Activated CD4-positive, alpha-beta T cell treated with anti-CD3 and anti-CD28 coated beads for 36 hours (primary cell): Measurements from ENCODE around the gene MAD1L1. TPM values are rescaled to one million over a fixed set of nuclear protein-coding genes. Genes with fewer than 3 reads are reported as not detected.
A peak's percentile ranks its signal among the peaks of the same experiment; 100 is the strongest.

Experiments
- ATAC-seq: fragments of 200-7000 bp; cut with Tn5 transposase; one replicate; pipeline ENCODE4 v1.10.0; 2021; ENCODE audit warnings: mild to moderate bottlenecking, moderate library complexity
- CTCF ChIA-PET: fragments of 350-600 bp; sonication (Branson Sonifier 250); formaldehyde crosslinking; loops from one replicate; lab custom pipeline; 2021; ENCODE audit warnings: antibody characterized with exemption; lab: Charles Lee
- POLR2A ChIA-PET: fragments of 350-600 bp; sonication (Branson Sonifier 250); formaldehyde crosslinking; loops from one replicate; lab custom pipeline; 2021; ENCODE audit warnings: antibody characterized with exemption, inconsistent platforms; lab: Charles Lee
- DNase-seq: peaks from one replicate; pipeline ENCODE4 v3.0.0-alpha.2; 2020
- H3K27ac Mint-ChIP-seq: one replicate; pipeline ENCODE4 v1.8.0; 2021; ENCODE audit warnings: mixed read lengths
- H3K27me3 Mint-ChIP-seq: one replicate; pipeline ENCODE4 v1.8.0; 2021; ENCODE audit warnings: mixed read lengths
- H3K36me3 Mint-ChIP-seq: one replicate; pipeline ENCODE4 v1.8.0; 2021; ENCODE audit warnings: low read depth, mixed read lengths
- H3K4me1 Mint-ChIP-seq: one replicate; pipeline ENCODE4 v1.8.0; 2021; ENCODE audit warnings: mixed read lengths
- H3K4me3 Mint-ChIP-seq: one replicate; pipeline ENCODE4 v1.8.0; 2021; ENCODE audit warnings: mild to moderate bottlenecking, moderate library complexity, mixed read lengths
- H3K9me3 Mint-ChIP-seq: one replicate; pipeline ENCODE4 v1.8.0; 2021; ENCODE audit warnings: low read depth, mixed read lengths
- intact Hi-C, 2 experiments: fragments of 100-400 bp; cut with DNase I in 1 of 2; cut with micrococcal nuclease in 1 of 2; formaldehyde crosslinking; loops; one replicate each; pipeline versions ENCODE4 v1.14.2 to v1.15.1; 2022 to 2024; cut with DNase I, micrococcal nuclease
- total RNA-seq, 2 experiments: library from RNA; stranded (reverse); gene quantifications; one replicate each; pipeline ENCODE4 v1.2.3, GENCODE V29; 2021

MAD1L1 gene
- total RNA-seq, 2 experiments from 2014 or later, result 50.2 to 61.7 TPM

GRCh38 chr7:2139004-2139699 is 93.6 kb downstream of the MAD1L1 start:
- peaks cover 9% of the 10 kb centered on the region for H3K4me1 Mint-ChIP-seq
- ChIA-PET POLR2A (no interaction called here), CTCF (no interaction called here)
- no peaks in the 10 kb centered on the region for H3K9me3 Mint-ChIP-seq
- H3K27me3 Mint-ChIP-seq, result no peaks in the 10 kb centered on the region
- DNase-seq (no peak), ATAC-seq (no peak)
- intact Hi-C loops, result no loop called here
- H3K27ac Mint-ChIP-seq, result no peak overlapping the region
- H3K36me3 Mint-ChIP-seq, result peaks cover 2% of the 10 kb centered on the region
- no peak overlapping the region for H3K4me3 Mint-ChIP-seq

- Mint-ChIP-seq H3K4me1 (peaks cover 9% of the 10 kb centered on the region), H3K9me3 (no peaks in the 10 kb centered on the region), H3K27ac (peak overlapping the region; percentile 81), H3K4me3 (peak overlapping the region; percentile 32), H3K27me3 (no peaks in the 10 kb centered on the region), H3K36me3 (peaks cover 6% of the 10 kb centered on the region)
- DNase-seq, result peak; percentile 75
- intact Hi-C loops, result no loop called here
- CTCF ChIA-PET, result no interaction called here
- POLR2A ChIA-PET, result no interaction called here
- peak; percentile 80 for ATAC-seq
Observed at GRCh38 chr7:2138146-2138765, 94.5 kb downstream of the MAD1L1 start.

GRCh38 chr7:2134740-2135139 is 98.0 kb downstream of the MAD1L1 start:
- H3K27ac Mint-ChIP-seq, result no peak overlapping the region
- no peak overlapping the region for H3K4me3 Mint-ChIP-seq
- peaks cover 9% of the 10 kb centered on the region for H3K4me1 Mint-ChIP-seq
- DNase-seq (no peak), ATAC-seq (no peak)
- CTCF ChIA-PET, result no interaction called here
- H3K9me3 Mint-ChIP-seq, result no peaks in the 10 kb centered on the region
- peaks cover 9% of the 10 kb centered on the region for H3K36me3 Mint-ChIP-seq
- H3K27me3 Mint-ChIP-seq, result no peaks in the 10 kb centered on the region
- intact Hi-C loops, result no loop called here
- POLR2A ChIA-PET, result no interaction called here

GRCh38 chr7:2132243-2132642 is 100.5 kb downstream of the MAD1L1 start:
- H3K27me3 Mint-ChIP-seq, result no peaks in the 10 kb centered on the region
- intact Hi-C loops, result no loop called here
- H3K4me3 Mint-ChIP-seq, result no peak overlapping the region
- no peak overlapping the region for H3K27ac Mint-ChIP-seq
- H3K4me1 Mint-ChIP-seq, result no peaks in the 10 kb centered on the region
- ChIA-PET POLR2A (no interaction called here), CTCF (no interaction called here)
- no peak for ATAC-seq
- H3K9me3 Mint-ChIP-seq, result no peaks in the 10 kb centered on the region
- H3K36me3 Mint-ChIP-seq, result peaks cover 9% of the 10 kb centered on the region
- DNase-seq, result no peak

GRCh38 chr7:2131800-2132199 is 100.9 kb downstream of the MAD1L1 start:
- H3K4me1 Mint-ChIP-seq, result no peaks in the 10 kb centered on the region
- peaks cover 9% of the 10 kb centered on the region for H3K36me3 Mint-ChIP-seq
- POLR2A ChIA-PET, result no interaction called here
- no peaks in the 10 kb centered on the region for H3K9me3 Mint-ChIP-seq
- H3K27ac Mint-ChIP-seq, result no peak overlapping the region
- H3K27me3 Mint-ChIP-seq, result no peaks in the 10 kb centered on the region
- intact Hi-C loops, result no loop called here
- DNase-seq (no peak), ATAC-seq (no peak)
- H3K4me3 Mint-ChIP-seq, result no peak overlapping the region
- CTCF ChIA-PET, result no interaction called here

- peaks cover 9% of the 10 kb centered on the region for H3K36me3 Mint-ChIP-seq
- ATAC-seq (no peak), DNase-seq (no peak)
- no peak overlapping the region for H3K4me3 Mint-ChIP-seq
- no peak overlapping the region for H3K27ac Mint-ChIP-seq
- intact Hi-C loops, result no loop called here
- H3K4me1 Mint-ChIP-seq, result no peaks in the 10 kb centered on the region
- H3K27me3 Mint-ChIP-seq, result no peaks in the 10 kb centered on the region
- POLR2A ChIA-PET, result no interaction called here
- CTCF ChIA-PET, result no interaction called here
- H3K9me3 Mint-ChIP-seq, result no peaks in the 10 kb centered on the region
Observed at GRCh38 chr7:2131341-2131740, 101.4 kb downstream of the MAD1L1 start.

- ATAC-seq (no peak), DNase-seq (no peak)
- ChIA-PET CTCF (no interaction called here), POLR2A (no interaction called here)
- no peak overlapping the region for H3K4me3 Mint-ChIP-seq
- no peaks in the 10 kb centered on the region for H3K9me3 Mint-ChIP-seq
- no peaks in the 10 kb centered on the region for H3K4me1 Mint-ChIP-seq
- H3K27ac Mint-ChIP-seq, result no peak overlapping the region
- H3K27me3 Mint-ChIP-seq, result no peaks in the 10 kb centered on the region
- H3K36me3 Mint-ChIP-seq, result peaks cover 9% of the 10 kb centered on the region
- intact Hi-C loops, result no loop called here
Observed at GRCh38 chr7:2130096-2130375, 102.7 kb downstream of the MAD1L1 start.

- no peak for ATAC-seq
- Mint-ChIP-seq H3K27me3 (no peaks in the 10 kb centered on the region), H3K9me3 (no peaks in the 10 kb centered on the region), H3K36me3 (peaks cover 7% of the 10 kb centered on the region), H3K4me3 (no peak overlapping the region), H3K27ac (no peak overlapping the region), H3K4me1 (no peaks in the 10 kb centered on the region)
- no peak for DNase-seq
- ChIA-PET CTCF (no interaction called here), POLR2A (no interaction called here)
- intact Hi-C loops, result no loop called here
Observed at GRCh38 chr7:2129323-2130095, 103.2 kb downstream of the MAD1L1 start.

GRCh38 chr7:2128601-2129322 is 104.0 kb downstream of the MAD1L1 start:
- POLR2A ChIA-PET, result interaction anchor here (0.6 kb wide), 1 partner anchor 52 kb away, joined by 3 read pairs; no protein-coding TSS in a partner anchor

GRCh38 chr7:2126621-2127020 is 106.1 kb downstream of the MAD1L1 start:
- DNase-seq (no peak), ATAC-seq (no peak)
- no peaks in the 10 kb centered on the region for H3K9me3 Mint-ChIP-seq
- H3K4me1 Mint-ChIP-seq, result no peaks in the 10 kb centered on the region
- H3K36me3 Mint-ChIP-seq, result no peaks in the 10 kb centered on the region
- CTCF ChIA-PET, result no interaction called here
- H3K27me3 Mint-ChIP-seq, result no peaks in the 10 kb centered on the region
- no peak overlapping the region for H3K4me3 Mint-ChIP-seq
- H3K27ac Mint-ChIP-seq, result no peak overlapping the region
- intact Hi-C loops, result no loop called here
- POLR2A ChIA-PET, result no interaction called here

More at GRCh38 chr7:2128601-2129322, 104.0 kb downstream of the MAD1L1 start:
- Mint-ChIP-seq H3K4me3 (no peak overlapping the region), H3K9me3 (no peaks in the 10 kb centered on the region), H3K36me3 (peaks cover 6% of the 10 kb centered on the region), H3K27me3 (no peaks in the 10 kb centered on the region), H3K4me1 (no peaks in the 10 kb centered on the region), H3K27ac (no peak overlapping the region)
- intact Hi-C loops, result no loop called here
- ATAC-seq (no peak), DNase-seq (no peak)
- CTCF ChIA-PET, result no interaction called here

- H3K4me3 Mint-ChIP-seq, result no peak overlapping the region
- no peaks in the 10 kb centered on the region for H3K9me3 Mint-ChIP-seq
- H3K27me3 Mint-ChIP-seq, result no peaks in the 10 kb centered on the region
- CTCF ChIA-PET, result no interaction called here
- DNase-seq (no peak), ATAC-seq (no peak)
- no peak overlapping the region for H3K27ac Mint-ChIP-seq
- H3K4me1 Mint-ChIP-seq, result no peaks in the 10 kb centered on the region
- H3K36me3 Mint-ChIP-seq, result no peaks in the 10 kb centered on the region
- intact Hi-C loops, result no loop called here
- POLR2A ChIA-PET, result no interaction called here
Observed at GRCh38 chr7:2125931-2126330, 106.8 kb downstream of the MAD1L1 start.
